HG03520 (cell line): Measurements from ENCODE around the gene BBIP1.
A peak's percentile ranks its signal among the peaks of the same experiment; 100 is the strongest.

Source experiments
- ATAC-seq: cut with Tn5 transposase; IDR thresholded peaks from one replicate; pipeline ENCODE4 v1.9.1; 2021; ENCODE audit warnings: mild to moderate bottlenecking, moderate library complexity; ENCODE audit not compliant: unreplicated experiment

Gene BBIP1, protein sequence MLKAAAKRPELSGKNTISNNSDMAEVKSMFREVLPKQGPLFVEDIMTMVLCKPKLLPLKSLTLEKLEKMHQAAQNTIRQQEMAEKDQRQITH

DNA sequence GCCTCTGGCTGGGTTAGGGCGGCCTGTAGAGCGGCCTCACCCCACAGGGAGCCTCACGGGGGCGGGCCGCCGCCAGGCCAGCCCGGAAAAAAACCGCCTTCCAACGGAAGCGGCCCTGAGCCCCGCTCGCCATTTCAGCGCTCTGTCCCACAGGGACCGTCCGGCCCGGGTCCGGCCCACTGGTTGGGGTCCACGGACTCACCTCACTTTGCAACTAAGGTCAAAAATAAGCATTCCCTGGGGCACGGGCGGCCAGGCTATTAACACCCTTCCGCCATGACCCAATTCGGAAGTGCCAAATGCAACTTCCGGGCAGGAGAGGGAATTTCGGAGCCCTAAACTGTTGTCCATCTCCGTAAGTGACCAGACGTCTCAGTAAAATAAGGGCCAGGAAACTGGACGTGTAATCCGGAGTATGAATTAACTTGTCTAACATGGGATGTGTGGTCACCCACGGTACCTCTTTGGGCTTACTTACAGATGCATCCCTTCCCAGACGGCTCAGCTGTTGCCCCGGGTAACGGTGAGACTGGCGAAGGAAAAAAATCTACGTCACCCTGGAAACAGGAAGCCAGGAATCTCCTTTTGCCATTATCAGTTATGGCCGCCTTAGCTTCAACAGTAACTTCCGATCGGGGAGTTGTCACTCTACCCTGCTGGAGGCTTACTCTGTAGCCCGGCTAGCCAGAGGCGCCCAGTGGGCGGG, at the start of gene BBIP1:
Gene BBIP1, minus strand, starts transcription at position 538 of the 706 bp plus-strand sequence. CDS start 1,023 bp downstream, outside the sequence.
- peak; percentile 78 for ATAC-seq

DNA sequence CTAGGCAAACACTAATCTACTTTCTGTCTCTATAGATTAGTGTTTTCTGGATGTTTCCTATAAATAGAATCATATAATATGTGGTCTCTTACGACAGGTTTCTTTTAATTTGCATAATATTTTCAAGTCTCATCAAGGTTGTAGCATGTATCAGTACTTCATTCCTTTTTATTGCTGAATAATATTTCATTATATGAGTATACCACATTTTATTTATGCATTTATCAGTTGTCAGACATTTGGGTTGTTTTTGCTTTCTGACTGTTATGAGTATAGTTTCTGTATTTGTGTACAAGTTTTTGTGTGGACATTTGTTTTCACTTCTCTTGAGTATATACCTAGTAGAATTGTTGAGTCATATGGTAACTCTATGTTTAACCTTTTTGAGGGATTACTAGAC, 48.7 kb upstream of the BBIP1 start:
- peak; percentile 67 for ATAC-seq

DNA sequence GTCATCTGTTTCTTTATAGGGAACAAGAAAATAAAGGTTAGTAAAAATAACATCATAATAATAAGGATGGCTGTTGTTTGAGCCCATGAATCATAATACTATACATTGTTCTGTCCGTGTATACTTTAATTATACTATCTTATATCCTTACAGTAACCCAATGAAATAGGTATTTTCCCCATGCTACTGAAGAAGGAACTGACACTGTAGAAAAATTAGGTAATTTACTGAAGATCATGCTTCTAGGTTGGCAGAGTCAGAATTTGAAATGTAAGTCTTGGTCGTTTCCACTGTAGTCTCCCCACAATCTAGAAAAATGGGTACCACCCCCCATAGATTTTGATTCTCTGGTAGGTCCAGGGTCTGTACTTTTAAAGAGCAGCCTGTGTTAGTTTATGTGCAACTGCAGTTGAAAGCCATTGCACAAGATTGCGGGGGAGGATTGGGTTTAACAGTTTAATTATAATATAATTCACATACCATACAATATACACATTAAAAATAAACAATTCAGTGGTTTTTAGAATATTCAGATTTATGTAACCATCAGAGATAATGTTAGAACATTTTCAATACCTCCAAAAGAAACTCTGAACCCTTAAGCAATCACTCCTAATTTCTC, 48.1 kb upstream of the BBIP1 start:
- no peak for ATAC-seq

DNA sequence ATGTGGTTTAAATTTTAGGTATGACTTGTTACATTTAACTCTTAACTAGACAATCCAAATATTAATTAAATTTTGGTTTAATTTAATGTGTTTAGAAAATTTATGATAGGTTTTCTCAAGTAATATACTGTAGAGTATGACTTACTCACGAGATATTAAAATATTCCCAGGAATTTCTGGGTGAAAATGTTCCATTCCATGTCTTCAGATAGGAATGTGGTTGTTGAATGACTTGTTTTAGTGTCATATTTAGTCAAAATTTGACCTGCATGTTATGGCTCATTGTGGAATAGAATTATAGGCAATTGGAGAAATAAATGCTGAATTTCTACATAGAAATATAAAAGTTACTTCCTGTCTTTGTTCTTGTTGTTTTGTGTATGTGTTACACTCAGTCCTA, 47.2 kb upstream of the BBIP1 start:
- ATAC-seq = no peak

DNA sequence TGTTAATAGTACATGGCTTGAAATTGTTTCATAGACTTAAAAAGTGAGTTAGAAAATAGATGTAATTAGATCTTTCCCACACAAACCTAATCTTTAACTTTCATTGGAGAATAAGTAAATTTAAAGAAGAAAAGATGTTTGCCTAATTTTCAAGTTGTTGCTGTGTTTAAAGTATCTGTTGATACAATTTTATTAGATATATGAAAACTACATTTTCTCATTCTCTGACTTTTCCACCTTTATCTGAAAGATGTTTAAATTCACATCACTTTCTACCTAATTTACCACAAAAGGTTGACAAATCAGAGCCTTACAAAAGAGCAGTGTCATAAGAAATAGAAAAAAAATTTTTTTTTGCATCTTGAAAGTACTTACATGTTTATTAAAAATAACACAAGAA, 46.2 kb upstream of the BBIP1 start:
- no peak for ATAC-seq

DNA sequence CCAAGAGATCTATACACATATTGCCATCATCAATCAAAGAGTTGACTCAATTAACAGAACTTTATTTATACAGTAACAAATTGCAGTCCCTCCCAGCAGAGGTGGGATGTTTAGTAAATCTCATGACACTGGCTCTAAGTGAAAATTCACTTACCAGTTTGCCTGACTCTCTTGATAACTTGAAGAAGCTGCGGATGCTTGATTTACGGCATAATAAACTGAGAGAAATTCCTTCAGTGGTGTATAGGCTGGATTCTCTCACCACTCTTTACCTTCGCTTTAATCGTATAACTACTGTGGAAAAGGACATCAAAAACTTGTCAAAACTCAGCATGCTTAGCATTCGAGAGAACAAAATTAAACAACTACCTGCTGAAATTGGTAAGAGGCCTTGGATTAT, 45.7 kb upstream of the BBIP1 start:
- no peak for ATAC-seq

DNA sequence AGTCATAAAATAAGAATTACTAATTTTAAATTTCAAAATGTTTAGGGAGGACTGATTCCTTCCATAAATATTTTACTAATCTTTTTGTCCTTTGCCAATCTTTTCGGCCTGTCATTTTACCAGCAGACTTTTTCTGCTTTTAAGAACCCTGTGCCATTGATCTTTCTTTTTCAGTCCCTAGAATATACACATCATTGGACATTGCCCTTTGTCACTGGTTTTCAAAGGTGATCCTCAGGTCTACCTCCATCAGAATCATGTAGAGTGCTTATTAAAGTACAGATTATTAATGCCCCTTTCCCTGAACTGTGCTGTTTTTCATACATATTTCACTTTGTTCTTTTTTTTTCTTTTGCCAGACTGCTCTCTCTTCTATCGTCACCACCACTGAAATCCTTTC, 44.2 kb upstream of the BBIP1 start:
- ATAC-seq = no peak

DNA sequence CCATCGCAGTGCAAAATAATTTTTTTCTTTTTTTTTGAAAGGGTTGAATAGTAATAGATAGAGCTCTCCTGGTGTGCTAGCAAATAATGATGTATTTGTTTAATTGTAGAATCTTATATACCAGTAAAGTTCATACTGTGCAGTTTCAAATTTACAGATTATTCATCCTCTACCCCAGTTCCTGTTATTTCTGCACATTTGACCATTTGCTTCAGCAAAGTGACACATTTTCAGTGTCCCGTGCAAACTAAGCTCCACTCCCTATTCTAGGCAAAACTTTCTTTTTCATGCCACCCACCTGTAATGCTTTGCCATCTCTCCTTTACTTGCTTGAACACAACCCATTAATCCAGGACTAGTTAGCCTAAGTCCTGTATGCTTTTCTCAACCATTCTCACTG, 43.5 kb upstream of the BBIP1 start:
- ATAC-seq = no peak

DNA sequence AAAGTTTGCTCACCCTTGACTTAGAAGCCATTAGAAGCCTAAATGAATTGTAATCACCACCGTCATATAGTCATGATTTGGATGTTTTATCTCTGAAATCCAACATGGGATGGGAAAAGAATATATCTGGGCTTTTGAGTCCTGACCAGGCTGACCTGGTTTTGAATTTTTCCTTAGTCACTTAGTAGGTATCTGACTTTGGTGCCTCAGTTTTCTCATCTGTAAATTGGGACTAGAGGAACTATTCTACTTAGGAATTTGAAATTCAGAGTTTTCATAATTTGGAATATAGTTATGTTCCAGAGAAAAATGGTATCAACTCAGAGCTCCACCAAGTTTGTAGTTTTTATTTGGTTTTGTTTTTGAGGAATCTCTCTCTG, 41.3 kb upstream of the BBIP1 start:
- ATAC-seq = no peak

DNA sequence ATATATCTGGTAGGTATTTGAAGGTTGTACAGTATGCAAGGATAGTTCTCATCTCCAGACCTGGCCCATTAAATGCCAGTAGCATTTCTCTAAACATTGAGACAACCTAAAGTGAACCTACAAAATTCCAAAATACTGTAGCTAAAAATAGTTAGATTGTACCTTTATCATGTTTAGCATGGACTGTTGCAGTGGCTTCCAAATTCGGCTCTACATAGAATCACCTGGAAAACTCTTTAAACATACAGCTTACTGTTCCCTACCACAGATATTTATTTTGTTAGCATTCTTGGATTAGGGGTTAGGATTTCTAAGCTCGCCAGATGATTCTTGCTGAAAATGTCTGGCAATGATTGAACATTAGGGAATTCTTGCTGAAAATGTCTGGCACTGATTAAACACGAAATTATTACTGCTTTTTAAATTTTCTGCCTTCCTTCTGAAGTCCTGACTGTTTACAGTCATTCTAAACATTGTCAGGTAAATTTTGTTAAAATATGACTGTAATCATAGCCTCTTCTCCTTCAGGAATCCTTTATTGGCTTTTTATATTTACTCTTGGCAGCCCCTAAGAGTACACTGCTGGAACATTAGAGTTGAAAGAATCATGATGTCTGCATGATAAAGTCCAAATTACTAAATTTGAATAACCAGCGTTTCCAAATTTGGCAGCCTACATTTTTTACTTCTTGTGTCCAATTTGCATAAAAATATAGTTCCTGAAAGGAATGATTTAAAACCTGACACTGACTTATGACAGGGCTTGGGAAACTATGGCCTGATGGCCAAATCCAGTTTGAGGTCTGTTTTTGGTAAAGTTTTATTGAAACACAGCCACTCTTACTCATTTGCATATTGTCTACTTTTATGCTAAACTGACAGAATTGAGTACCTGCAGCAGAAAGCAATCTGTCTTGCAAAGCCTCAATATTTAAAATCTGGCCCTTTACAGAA, 40.7 kb upstream of the BBIP1 start:
- ATAC-seq = no peak

DNA sequence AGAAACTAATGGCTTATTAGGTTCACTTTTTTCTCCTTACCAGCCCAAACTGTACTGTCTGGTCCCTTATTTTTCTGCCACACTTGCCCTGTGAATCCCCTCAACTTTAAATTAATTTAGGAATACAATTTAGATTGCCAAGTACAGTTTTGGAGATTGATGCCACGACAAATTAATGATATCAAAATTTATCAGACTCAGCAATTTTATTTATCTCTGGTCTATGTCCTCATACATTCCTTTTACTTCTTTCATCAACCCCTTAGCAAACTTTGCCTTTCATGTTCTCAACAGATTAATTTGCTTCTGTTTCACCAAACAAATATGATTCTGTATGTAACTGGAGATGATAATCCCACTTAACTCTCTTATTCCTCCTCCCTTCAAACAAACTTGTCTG, 38.6 kb upstream of the BBIP1 start:
- ATAC-seq = no peak

DNA sequence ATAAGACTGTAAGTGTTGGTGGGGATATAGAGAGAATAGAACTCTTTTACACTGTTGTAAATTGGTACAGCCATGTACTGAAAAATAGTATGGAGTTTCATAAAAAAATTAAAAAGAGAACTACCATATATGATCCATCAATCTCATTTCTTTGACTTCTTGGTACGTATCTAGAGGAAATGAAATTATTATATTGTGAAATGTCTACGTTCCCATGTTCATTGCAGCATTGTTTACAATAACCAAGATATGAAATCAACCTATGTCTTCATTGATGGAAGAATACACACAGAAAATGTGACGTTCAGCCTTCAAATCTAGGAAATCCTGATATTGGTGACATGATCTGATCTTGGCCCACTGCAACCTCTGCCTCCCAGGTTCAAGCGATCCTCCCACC, 32.4 kb upstream of the BBIP1 start:
- no peak for ATAC-seq

DNA sequence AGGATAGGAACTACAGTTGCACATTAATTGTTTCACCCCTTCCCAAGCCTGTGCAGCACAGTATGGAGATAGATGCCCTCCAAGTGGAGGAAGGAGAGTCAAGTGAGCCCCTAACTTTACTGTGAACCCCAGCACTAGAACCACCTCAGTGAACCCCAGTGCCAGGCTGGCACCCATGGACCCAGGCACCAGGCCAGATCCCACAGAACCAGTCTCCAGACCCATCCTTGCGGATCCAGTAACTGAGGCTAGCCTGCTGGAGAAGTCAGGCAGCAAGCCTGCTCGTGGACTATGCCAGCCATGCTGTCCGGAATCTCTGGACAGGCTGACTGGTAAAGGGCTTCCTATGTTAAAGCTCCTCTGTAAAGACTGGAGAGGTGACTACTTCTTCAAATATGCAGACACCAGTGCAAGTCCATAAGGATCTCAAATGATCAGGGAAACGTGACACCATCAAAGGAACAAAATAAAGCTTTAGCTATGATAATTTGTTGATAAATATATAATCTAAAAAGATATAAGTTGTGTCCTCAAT, 28.1 kb upstream of the BBIP1 start:
- no peak for ATAC-seq

DNA sequence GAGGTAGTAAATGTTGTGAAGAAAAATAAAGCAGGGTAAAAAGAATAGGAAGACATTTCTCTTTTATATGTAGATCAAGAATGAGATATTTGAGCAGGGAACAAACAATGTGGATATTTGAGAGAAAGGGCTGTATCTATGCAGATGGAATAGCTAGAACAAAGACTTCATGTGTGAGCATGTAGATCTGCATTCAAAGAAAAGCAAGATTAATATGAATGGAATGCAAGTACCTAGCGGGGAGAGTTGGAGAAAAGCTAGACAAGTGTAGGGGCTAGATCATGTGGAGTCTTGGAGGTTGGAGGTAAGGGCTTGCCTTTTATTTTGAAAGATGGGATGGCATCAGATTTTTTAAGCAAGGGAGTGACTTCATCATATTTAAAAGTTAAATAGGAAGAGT, 27.5 kb upstream of the BBIP1 start:
- no peak for ATAC-seq

DNA sequence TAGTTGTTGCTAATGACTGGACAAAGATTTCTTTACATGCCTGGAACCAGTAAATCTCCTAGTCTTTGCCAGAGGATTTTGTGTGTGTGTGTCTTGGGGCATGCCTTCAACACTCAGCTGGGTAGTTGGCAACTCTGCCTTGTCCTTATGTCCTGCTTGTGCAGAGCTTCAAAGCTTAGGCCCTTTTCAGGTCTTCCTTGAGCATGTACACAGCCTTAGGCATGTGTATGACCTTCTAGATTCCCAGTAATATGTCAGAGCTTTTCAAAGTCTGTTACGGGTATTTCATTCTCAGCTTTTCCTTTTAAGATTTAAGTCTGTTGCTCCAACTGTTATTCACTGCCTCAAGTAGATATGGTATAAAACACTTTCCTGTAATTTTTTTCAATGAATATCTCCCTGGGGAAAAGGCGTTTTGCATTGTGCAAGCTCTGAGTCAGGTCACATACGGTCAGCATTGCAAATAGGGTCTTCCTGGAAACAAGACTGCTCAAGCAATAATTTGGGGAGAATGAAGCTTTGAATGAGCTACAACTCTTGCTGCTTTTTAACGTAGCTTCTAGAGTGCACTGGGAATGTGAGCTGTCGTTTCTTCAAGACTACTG, 25.9 kb upstream of the BBIP1 start:
- ATAC-seq = no peak

DNA sequence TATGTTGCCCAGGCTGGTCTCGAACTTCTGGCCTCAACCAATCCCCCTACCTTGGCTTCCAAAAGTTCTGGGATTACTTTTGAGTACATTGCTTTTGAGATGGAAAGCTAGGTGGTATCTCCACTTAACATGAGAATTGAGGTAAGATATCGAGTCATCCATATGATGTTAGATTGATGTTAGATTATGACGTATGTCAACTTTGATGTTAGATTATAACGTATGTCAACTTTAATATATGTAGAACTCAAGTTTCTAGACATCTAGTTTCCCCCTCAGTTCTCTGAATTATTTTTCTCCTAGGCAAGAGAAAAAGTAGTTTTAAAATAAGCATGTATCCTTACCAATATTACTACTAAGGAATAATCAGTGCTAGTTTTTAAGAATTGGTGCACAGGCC, 20.4 kb upstream of the BBIP1 start:
- ATAC-seq = no peak

DNA sequence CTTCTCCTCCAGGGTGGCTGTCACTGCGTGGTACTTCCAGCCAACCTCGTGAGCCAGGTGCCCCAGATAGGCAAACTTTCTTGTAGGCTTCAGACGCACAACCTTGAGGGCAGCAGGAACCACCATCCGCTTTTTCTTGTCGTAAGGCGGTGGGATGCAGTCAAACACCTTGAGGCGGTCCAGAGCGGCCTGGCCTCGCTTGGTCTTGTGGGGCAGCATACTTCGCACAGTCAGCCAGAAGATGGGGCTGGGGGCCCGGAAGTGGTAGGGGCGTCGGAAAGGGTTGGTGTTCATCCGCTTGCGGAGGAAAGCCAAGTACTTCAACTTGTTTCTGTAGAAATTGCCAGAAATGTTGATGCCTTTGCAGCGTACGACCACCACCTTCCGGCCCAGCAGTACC, 17.8 kb upstream of the BBIP1 start:
- no peak for ATAC-seq

DNA sequence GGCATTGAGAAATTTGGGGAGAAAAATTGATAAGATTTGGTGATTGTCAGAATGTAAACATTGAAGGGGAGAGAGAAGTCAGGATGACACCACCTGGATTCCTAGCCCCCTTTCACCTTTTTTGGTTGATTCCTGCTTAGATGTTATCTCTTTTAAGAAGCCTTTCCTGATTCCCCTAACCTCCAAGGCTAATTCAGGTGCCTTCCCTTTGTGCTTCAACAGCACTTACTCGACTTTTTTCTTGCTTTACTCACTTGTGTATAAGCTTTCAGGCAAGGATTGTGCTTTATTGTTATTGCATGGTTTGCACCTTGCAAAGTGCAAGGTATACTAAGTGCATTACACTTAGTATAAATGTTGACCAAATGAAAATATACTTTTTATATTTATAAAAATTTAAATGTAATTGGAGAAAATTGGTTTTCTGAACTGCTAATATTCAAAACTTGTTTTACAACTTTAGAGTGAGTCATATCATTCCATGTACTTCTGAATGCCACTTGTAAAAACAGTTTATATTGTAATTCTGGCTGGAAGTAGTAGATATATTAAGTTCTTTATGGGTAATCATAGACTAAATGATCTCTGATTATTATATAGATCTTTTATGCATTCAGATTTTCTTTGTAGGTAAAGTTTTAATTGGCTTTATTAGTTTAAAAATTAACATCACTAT, 13.7 kb upstream of the BBIP1 start:
- ATAC-seq = no peak

DNA sequence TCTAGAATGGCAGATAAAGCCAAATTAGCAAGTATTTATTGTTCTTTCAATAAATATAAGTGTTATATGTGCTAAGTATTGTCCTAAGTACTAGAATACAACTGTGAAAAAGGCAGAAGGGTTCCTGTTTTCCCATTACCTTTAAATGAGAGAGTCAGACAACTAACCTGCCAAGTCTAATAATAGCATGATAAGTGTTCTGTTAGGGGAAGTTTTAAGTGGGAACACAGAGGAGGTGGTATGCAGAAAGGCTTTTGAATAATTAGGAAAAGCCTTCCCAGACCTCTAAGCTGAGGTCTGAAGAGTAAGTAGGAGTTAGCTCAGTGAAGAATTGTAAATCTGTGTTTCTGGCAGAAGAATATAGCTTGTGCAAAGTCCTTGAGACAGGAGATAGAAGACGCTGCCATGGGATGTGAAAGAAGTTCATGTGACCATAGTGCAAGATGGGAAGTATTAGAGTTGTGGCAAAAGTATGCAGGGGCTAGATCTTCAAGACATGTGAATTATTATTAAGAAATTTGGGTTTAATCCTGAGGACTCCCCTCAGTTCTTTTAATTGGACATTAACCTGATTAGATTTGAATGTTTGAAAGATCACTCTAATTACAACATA, 12.9 kb upstream of the BBIP1 start:
- ATAC-seq = no peak

DNA sequence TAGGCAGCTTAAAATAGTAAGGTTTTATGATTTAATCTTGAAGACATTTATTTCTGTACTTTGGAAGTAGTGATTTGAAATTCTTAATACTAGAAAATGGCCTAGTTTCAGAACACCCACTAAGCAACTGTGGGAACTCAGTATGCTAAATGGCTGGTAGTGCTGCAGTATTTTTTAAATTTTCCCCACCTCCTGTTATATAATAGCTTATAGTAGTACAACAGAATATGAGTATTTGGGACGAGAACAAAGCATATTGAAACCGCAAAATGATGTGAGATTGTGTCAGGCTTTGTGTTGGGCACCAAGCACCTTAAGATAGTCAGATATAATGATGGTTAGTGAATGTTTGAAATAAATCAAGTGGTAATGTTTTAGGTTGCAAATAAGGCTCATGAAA, 8.5 kb upstream of the BBIP1 start:
- ATAC-seq = no peak
